ENCODE measurements around the gene ASPHD2. TPM values are rescaled to one million over a fixed set of nuclear protein-coding genes. Genes with fewer than 3 reads are reported as not detected.

The ASPHD2 gene
- polyA plus RNA-seq, 3 donors = 3.4 to 4.0 (median 3.7) TPM

DNA sequence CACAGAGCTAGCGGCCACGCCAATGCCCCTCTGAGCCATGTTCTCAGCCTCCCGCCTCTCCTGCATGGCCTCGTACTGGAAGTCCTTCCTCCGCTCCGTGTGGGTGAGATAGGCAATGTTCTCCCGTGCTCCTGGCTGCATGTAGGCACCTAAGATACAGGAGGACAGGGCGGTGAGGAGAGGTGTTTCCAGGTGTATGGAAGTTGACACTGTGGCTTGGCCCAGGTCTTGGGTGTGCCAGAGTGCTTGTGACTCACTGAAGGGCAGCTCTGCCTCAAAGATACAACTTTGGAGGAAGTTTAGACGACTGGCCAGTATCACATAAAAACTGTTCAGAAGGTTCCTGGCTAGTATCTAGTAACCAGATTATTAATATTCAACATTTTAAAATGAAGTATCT, 63.2 kb downstream of the ASPHD2 start:
- DNase-seq (ENCODE audit: low read depth in 3 of 3, low spot score in 2 of 3) = no peak

DNA sequence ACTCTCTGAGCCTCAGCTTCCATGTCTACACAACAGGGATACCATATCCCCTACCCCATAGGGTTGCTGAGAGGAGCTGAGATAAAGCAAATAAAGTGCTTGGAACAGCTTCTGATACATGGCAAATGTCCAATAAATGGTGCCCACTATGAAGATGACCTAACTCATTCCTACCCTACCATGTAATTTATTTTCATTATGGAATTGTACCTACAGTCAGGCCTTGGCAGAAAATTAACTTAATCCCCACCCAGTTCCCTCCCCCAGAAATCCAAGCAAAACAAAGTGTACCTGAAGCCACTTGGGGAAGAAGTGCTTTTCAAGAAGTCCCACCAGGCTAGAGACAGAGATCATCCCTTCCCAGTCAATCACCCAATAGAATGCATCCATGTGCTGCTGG, 65.4 kb downstream of the ASPHD2 start:
- no peak for DNase-seq (ENCODE audit: low read depth in 3 of 3, low spot score in 2 of 3)

Other genes starting within 250 kb of the ASPHD2 start
- gene HPS4, start 54.5 kb downstream of the ASPHD2 start, polyA plus RNA-seq (ENCODE audit: insufficient read length in 3 of 3) = 10 to 100 TPM; 30.4 to 33.0 (median 31.4) TPM
- gene SRRD, start 54.6 kb downstream of the ASPHD2 start, polyA plus RNA-seq (ENCODE audit: insufficient read length in 3 of 3) = 10 to 100 TPM; 33.2 to 35.3 (median 33.8) TPM
- 10 to 100 TPM; 45.6 to 47.3 (median 46.5) TPM for gene TFIP11, start 83.2 kb downstream of the ASPHD2 start, polyA plus RNA-seq (ENCODE audit: insufficient read length in 3 of 3)
- 10 to 100 TPM; 21.7 to 29.3 (median 27.6) TPM for gene TPST2, start 160.9 kb downstream of the ASPHD2 start, polyA plus RNA-seq (ENCODE audit: insufficient read length in 3 of 3)
- under 1 TPM; 0.29 to 0.78 (median 0.69) TPM for gene CRYBB1, start 188.8 kb downstream of the ASPHD2 start, polyA plus RNA-seq (ENCODE audit: insufficient read length in 3 of 3)
- gene CRYBA4, start 192.7 kb downstream of the ASPHD2 start, polyA plus RNA-seq (ENCODE audit: insufficient read length in 3 of 3) = not detected
- under 1 TPM; 0.32 to 0.50 (median 0.35) TPM for gene MIAT, start 228.3 kb downstream of the ASPHD2 start, polyA plus RNA-seq (ENCODE audit: insufficient read length in 3 of 3)